Vagina (tissue), 2 donors: ENCODE data around the gene GOLIM4.

Experiments
- POLR2A ChIP-seq, 2 donors: fragments of 450-650 bp; IDR thresholded peaks; one replicate each; pipeline ENCODE4 v1.6.1; 2017; ENCODE audit warnings: antibody characterized with exemption in 2 of 2, mild to moderate bottlenecking in 2 of 2, moderate library complexity in 2 of 2
- TF ChIP-seq, protein P1 (sequence below), 3 experiments: fragments of 450-650 bp in 2 of 3; fragments of 200-600 bp in 1 of 3; sonication (generic) in 1 of 3; IDR thresholded peaks; one replicate each; pipeline ENCODE4 v1.5.1; 2017 to 2019; ENCODE audit warnings: antibody characterized with exemption in 3 of 3, mild to moderate bottlenecking in 2 of 3, moderate library complexity in 2 of 3

DNA sequence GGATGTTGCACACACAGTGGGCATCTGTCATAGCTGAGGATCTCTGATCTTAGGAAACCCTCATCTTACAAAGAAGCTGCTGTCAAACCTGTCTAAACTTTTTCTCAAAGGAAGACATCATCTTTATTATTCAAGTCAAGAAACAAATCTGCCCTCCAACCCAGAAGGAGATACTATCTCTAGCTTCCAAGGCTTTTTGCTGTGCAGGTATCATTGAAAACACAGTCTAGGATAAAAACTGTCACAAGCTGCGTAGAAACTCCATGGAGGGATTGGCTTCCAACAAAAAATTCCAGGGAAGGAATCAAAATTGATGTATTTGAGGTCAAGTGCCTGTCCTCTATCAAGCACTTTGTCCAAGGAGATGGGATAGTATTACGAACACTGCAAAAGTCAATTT, 89.1 kb downstream of the GOLIM4 start:
- TF ChIP-seq, protein P1, sequence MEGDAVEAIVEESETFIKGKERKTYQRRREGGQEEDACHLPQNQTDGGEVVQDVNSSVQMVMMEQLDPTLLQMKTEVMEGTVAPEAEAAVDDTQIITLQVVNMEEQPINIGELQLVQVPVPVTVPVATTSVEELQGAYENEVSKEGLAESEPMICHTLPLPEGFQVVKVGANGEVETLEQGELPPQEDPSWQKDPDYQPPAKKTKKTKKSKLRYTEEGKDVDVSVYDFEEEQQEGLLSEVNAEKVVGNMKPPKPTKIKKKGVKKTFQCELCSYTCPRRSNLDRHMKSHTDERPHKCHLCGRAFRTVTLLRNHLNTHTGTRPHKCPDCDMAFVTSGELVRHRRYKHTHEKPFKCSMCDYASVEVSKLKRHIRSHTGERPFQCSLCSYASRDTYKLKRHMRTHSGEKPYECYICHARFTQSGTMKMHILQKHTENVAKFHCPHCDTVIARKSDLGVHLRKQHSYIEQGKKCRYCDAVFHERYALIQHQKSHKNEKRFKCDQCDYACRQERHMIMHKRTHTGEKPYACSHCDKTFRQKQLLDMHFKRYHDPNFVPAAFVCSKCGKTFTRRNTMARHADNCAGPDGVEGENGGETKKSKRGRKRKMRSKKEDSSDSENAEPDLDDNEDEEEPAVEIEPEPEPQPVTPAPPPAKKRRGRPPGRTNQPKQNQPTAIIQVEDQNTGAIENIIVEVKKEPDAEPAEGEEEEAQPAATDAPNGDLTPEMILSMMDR (IDR thresholded peaks at IDR 0.05): no peak
- no peak for TF ChIP-seq POLR2A (IDR thresholded peaks at IDR 0.05)
